ENCODE data around the gene CARMIL1. TPM values are rescaled to one million over a fixed set of nuclear protein-coding genes. Genes with fewer than 3 reads are reported as not detected.

The CARMIL1 gene
- total and polyA plus RNA-seq, 12 donors, result 9.2 to 36.2 (median 14.5) TPM

DNA sequence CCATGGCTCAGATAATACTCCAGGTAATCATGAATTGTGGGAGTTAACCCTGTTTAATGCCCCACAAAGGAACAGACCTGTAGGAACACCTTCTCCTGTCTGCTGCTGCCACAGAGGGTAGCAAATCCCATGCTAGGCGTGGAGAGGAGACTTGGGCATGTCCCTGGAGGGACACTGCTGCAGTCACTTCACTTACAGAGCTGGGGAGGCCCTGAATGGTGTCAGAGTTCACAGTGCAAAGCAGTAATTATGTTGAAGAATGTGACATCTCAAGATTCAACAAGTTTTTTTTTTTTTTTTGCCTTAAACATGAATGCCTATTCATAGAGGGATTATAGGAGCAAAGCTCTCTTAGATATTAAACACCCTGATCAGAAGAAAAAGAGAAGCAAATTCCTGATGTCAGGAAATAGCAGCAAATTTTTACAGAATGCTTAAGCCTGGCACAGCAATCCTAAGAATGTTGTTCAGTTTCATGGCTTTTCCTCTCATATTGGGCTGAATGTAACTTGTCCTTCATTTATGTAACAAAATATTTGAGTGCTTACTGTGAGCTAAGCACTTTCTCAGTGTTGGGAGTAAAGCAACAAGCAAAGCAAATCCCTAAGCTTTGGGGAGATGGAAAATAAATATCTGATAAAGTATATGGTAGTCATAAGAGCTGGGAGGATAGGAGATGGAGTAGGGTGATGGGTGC is 45.0 kb downstream of the CARMIL1 start:
- intact Hi-C loops (cut with DNase I), result no loop called here
- TF ChIP-seq CTCF (IDR thresholded peaks at IDR 0.05), result no peak
- Histone ChIP-seq H3K4me3 (no peak overlapping the region), H3K27me3 (no peaks in the 10 kb centered on the region), H3K9me3 (replicated peaks in 1 of 3) (no peaks in the 10 kb centered on the region), H3K36me3 (replicated peaks in 1 of 2) (no peaks in the 10 kb centered on the region), H3K4me1 (replicated peaks in 1 of 2) (peaks cover 0 to 10% of the 10 kb centered on the region in 2 donors), H3K27ac (no peak overlapping the region)
- DNase-seq, result no peak
- 77 to 100% (median 93%) methylated on average over 1 of the region's 1 CpG for WGBS, 4 donors

DNA sequence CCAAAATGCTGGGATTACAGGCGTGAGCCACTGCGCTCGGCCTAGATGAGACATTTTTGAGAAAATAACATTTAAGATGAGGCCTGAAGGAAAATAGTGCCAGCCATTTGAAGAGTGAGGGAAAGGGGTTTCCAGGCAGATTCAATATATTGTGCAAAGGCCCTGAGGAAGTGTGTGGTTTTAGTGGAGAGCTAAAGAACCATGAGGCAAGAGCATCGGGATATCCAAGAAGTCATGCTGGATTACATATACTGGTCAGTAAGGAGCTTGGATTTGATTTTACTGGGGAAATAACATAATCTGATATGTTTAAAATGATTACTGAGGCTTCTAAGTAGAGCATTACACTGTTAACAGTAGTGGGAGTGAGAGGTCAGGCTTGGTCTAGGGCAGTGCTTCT is 47.0 kb downstream of the CARMIL1 start:
- Histone ChIP-seq H3K4me3 (no peak overlapping the region), H3K4me1 (replicated peaks in 1 of 2) (peaks cover 0 to 25% of the 10 kb centered on the region in 2 donors), H3K36me3 (replicated peaks in 1 of 2) (no peaks in the 10 kb centered on the region), H3K27ac (no peak overlapping the region), H3K27me3 (no peaks in the 10 kb centered on the region), H3K9me3 (replicated peaks in 1 of 3) (no peaks in the 10 kb centered on the region)
- 97 to 100% (median 98%) methylated on average over 4 of the region's 4 CpGs for WGBS, 4 donors
- intact Hi-C loops (cut with DNase I), result no loop called here
- no peak for DNase-seq
- TF ChIP-seq CTCF (IDR thresholded peaks at IDR 0.05) (no peak), POLR2A (IDR thresholded peaks at IDR 0.05) (no peak)

DNA sequence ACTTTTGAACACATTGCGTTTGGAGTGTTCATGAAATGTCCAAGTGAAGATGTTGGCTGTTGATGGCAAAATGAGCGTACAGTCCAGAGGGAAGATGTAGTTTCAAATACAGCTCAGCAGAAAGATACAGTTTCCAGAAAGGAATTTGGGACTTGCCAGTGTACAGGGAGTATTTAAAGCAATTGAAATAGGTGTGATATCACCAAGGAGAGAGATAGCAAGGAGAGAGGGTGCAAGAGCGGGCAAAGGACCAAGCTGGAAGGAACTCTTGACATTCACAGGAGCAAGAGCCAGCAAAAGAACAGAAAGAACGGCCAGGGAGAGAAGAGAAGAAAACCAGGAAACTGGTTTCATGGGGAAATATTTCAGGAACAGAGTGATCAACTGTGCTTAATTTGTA is 47.8 kb downstream of the CARMIL1 start:
- DNase-seq, result no peak
- 87 to 98% (median 91%) methylated on average over 4 of the region's 4 CpGs for WGBS, 4 donors
- TF ChIP-seq CTCF (IDR thresholded peaks at IDR 0.05) (no peak), POLR2A (IDR thresholded peaks at IDR 0.05) (no peak)
- H3K9me3 ChIP-seq (replicated peaks in 1 of 3), result no peaks in the 10 kb centered on the region
- H3K27ac ChIP-seq, result no peak overlapping the region
- intact Hi-C loops (cut with DNase I), result no loop called here
- H3K27me3 ChIP-seq, result no peaks in the 10 kb centered on the region
- no peaks in the 10 kb centered on the region for H3K36me3 ChIP-seq (replicated peaks in 1 of 2)
- no peak overlapping the region for H3K4me3 ChIP-seq
- peaks cover 0 to 33% of the 10 kb centered on the region in 2 donors for H3K4me1 ChIP-seq (replicated peaks in 1 of 2)

DNA sequence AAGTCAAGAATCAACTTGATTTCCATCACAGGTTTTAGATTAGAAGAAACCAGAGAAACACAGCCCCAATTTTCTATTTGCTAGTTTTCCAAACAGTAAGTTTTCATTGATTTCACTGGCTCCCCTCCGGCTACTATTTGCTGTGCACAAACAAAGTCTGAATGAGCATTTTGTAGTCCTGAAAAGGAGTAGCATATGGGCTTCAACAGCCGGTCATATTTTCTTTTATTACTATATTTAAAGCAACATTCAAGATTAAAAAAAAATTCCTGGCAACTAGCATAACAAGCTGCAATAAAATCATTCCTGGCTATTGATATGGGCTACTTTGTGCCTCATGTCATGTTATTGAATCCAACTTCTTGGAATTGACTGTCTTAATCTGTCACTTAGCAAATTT is 48.3 kb downstream of the CARMIL1 start:
- Histone ChIP-seq H3K9me3 (replicated peaks in 1 of 3) (no peaks in the 10 kb centered on the region), H3K27ac (no peak overlapping the region), H3K4me3 (no peak overlapping the region), H3K27me3 (no peaks in the 10 kb centered on the region), H3K4me1 (replicated peaks in 1 of 2) (peaks cover 0 to 35% of the 10 kb centered on the region in 2 donors), H3K36me3 (replicated peaks in 1 of 2) (no peaks in the 10 kb centered on the region)
- no peak for TF ChIP-seq CTCF (IDR thresholded peaks at IDR 0.05)
- TF ChIP-seq POLR2A (IDR thresholded peaks at IDR 0.05), result no peak
- intact Hi-C loops (cut with DNase I), result no loop called here
- 74 to 85% (median 82%) methylated on average over 2 of the region's 2 CpGs for WGBS, 4 donors
- DNase-seq, result no peak
